ENCODE measurements around the gene MYH14. TPM values are rescaled to one million over a fixed set of nuclear protein-coding genes. Genes with fewer than 3 reads are reported as not detected.

The MYH14 gene
- polyA plus RNA-seq, 1 donor from 2014 or later: not detected

GRCh38 chr19:50252887-50253268 lies 49.5 kb downstream of the MYH14 start:
- no peak overlapping the region for H3K4me3 ChIP-seq (ENCODE audit: low read length)
- no peak for TF ChIP-seq SMC3 (conservative IDR thresholded peaks at IDR 0.05; ENCODE audit: poor library complexity)
- H3K4me2 ChIP-seq (ENCODE audit: low read length): no peak overlapping the region
- no peaks in the 10 kb centered on the region for H4K20me1 ChIP-seq (ENCODE audit: insufficient read depth)
- no peaks in the 10 kb centered on the region for H3K36me3 ChIP-seq (ENCODE audit: insufficient read depth, low read length)
- no peaks in the 10 kb centered on the region for H3K9me3 ChIP-seq (ENCODE audit: low read length)
- no peaks in the 10 kb centered on the region for H3K27me3 ChIP-seq (ENCODE audit: insufficient read depth, low read depth, low read length)
- no peak overlapping the region for H2AFZ ChIP-seq (ENCODE audit: low read depth, low read length)
- no peak overlapping the region for H3K9ac ChIP-seq (ENCODE audit: low read length)
- no peak overlapping the region for H3K27ac ChIP-seq (ENCODE audit: low read length)
- H3K9me2 ChIP-seq (ENCODE audit: insufficient read depth, low read length): no peaks in the 10 kb centered on the region
- H3F3A ChIP-seq (ENCODE audit: insufficient read depth, low read length, poor library complexity, severe bottlenecking): no peaks in the 10 kb centered on the region
- no peaks in the 10 kb centered on the region for H3K79me2 ChIP-seq (replicated peaks; ENCODE audit: insufficient read depth, low read length)

- H3K27ac ChIP-seq (ENCODE audit: low read length): no peak overlapping the region
Measured at GRCh38 chr19:50255115-50255514, 51.7 kb downstream of the MYH14 start.

More at GRCh38 chr19:50255115-50255514, 51.7 kb downstream of the MYH14 start:
- no peaks in the 10 kb centered on the region for H3K9me3 ChIP-seq (ENCODE audit: low read length)
- no peaks in the 10 kb centered on the region for H3K79me2 ChIP-seq (replicated peaks; ENCODE audit: insufficient read depth, low read length)
- no peak overlapping the region for H2AFZ ChIP-seq (ENCODE audit: low read depth, low read length)
- no peak overlapping the region for H3K4me3 ChIP-seq (ENCODE audit: low read length)
- H4K20me1 ChIP-seq (ENCODE audit: insufficient read depth): no peaks in the 10 kb centered on the region
- H3K27me3 ChIP-seq (ENCODE audit: insufficient read depth, low read depth, low read length): no peaks in the 10 kb centered on the region
- H3F3A ChIP-seq (ENCODE audit: insufficient read depth, low read length, poor library complexity, severe bottlenecking): no peaks in the 10 kb centered on the region
- H3K4me2 ChIP-seq (ENCODE audit: low read length): no peak overlapping the region
- H3K36me3 ChIP-seq (ENCODE audit: insufficient read depth, low read length): no peaks in the 10 kb centered on the region
- no peaks in the 10 kb centered on the region for H3K9me2 ChIP-seq (ENCODE audit: insufficient read depth, low read length)
- TF ChIP-seq RAD21 (conservative IDR thresholded peaks at IDR 0.05) (no peak), POLR2AphosphoS5 (IDR thresholded peaks at IDR 0.05) (no peak), EZH2 (IDR thresholded peaks at IDR 0.05; ENCODE audit: borderline replicate concordance, insufficient read depth, low read length, poor library complexity, severe bottlenecking) (no peak), REST (IDR thresholded peaks at IDR 0.05; ENCODE audit: borderline replicate concordance) (no peak), SMC3 (conservative IDR thresholded peaks at IDR 0.05; ENCODE audit: poor library complexity) (no peak), CTCF (IDR thresholded peaks at IDR 0.05; ENCODE audit: poor library complexity, severe bottlenecking) (no peak), TAF1 (IDR thresholded peaks at IDR 0.05; ENCODE audit: low read depth) (no peak), EP300 (conservative IDR thresholded peaks at IDR 0.05; ENCODE audit: poor library complexity, severe bottlenecking) (no peak), MXI1 (conservative IDR thresholded peaks at IDR 0.05; ENCODE audit: poor library complexity, severe bottlenecking) (no peak)
- no peak overlapping the region for H3K9ac ChIP-seq (ENCODE audit: low read length)
